ENCODE measurements around the gene FKBP5.

- TF ChIP-seq POLR2A (IDR thresholded peaks at IDR 0.05) (no peak), CTCF (IDR thresholded peaks at IDR 0.05) (no peak)
Observed at GRCh38 chr6:35550437-35550836, 138.3 kb downstream of the FKBP5 start.

All from esophagus squamous epithelium (tissue), 4 donors.